Stomach (tissue), 9 donors: Measurements from ENCODE around the gene MX2. TPM values are rescaled to one million over a fixed set of nuclear protein-coding genes. Genes with fewer than 3 reads are reported as not detected.

Experiments used
- DNase-seq, 2 donors: peaks; one replicate each; pipeline versions ENCODE4 v3.0.0 to v3.0.0-alpha.2; 2013 to 2019
- H3K27ac ChIP-seq, 5 donors: fragments of 200-600 bp in 4 of 5; sonication (generic) in 4 of 5; one replicate each; pipeline ENCODE4 v1.5.1; 2013 to 2019; ENCODE audit warnings: mild to moderate bottlenecking in 1 of 5, moderate library complexity in 1 of 5
- H3K27me3 ChIP-seq, 3 donors: fragments of 200-600 bp; sonication (generic); one replicate each; pipeline ENCODE4 v1.5.1; 2017 to 2019; ENCODE audit warnings: mixed run types in 1 of 3
- H3K36me3 ChIP-seq, 4 donors: fragments of 200-600 bp; sonication (generic); 1 replicate in 3 of 4; 2 replicates in 1 of 4; pipeline ENCODE4 v1.5.1; 2016 to 2019
- H3K4me1 ChIP-seq, 4 donors: fragments of 200-600 bp; sonication (generic); one replicate each; pipeline ENCODE4 v1.5.1; 2016 to 2019
- H3K4me3 ChIP-seq, 4 donors: fragments of 200-600 bp; sonication (generic) in 3 of 4; one replicate each; pipeline ENCODE4 v1.5.1; 2016 to 2019; ENCODE audit warnings: mild to moderate bottlenecking in 1 of 4
- H3K9me3 ChIP-seq, 4 donors: fragments of 200-600 bp; sonication (generic); one replicate each; pipeline ENCODE4 v1.5.1; 2016 to 2019
- EP300 ChIP-seq: sonication (generic); formaldehyde crosslinking; IDR thresholded peaks from one replicate; pipeline ENCODE4 v1.6.1; 2017; ENCODE audit warnings: antibody characterized with exemption
- POLR2A ChIP-seq, 4 donors: fragments of 450-650 bp; IDR thresholded peaks; one replicate each; pipeline ENCODE4 v1.6.1; 2016; ENCODE audit warnings: antibody characterized with exemption in 4 of 4, control low read depth in 2 of 4, mild to moderate bottlenecking in 1 of 4, moderate library complexity in 1 of 4
- POLR2AphosphoS5 ChIP-seq, 3 donors: sonication (generic); formaldehyde crosslinking; IDR thresholded peaks; one replicate each; pipeline ENCODE4 v1.6.1; 2016; ENCODE audit warnings: antibody characterized with exemption in 3 of 3
- WGBS, 5 donors: extraction: QIAGEN DNeasy Blood & Tissue Kit in 3 of 5; methylation state at CpG; one replicate each; pipeline versions ENCODE4 v1.1.5 to v1.1.7; 2013 to 2018; 5-methylcytosine and 5-hydroxymethylcytosine counted together
- intact Hi-C: fragments of 100-400 bp; cut with DNase I; formaldehyde crosslinking; loops from one replicate; pipeline ENCODE4 v1.15.1; 2023; ENCODE audit warnings: low total_unique reads
- polyA plus RNA-seq, 3 donors: library from polyadenylated mRNA; stranded (reverse); fragments of 200-250 nt; gene quantifications; one replicate each; pipeline ENCODE4 v1.2.3, GENCODE V29; 2013
- total RNA-seq, 5 donors: library from RNA; depleted of rRNA; stranded (reverse); fragments of >200 nt; gene quantifications; one replicate each; pipeline versions ENCODE4 v1.1.0 to v1.2.3, GENCODE V29; 2014 to 2016
- TF ChIP-seq, protein P1 (sequence below), 7 experiments: fragments of 450-650 bp in 4 of 7; fragments of 200-600 bp in 3 of 7; sonication (generic) in 3 of 7; IDR thresholded peaks; one replicate each; pipeline ENCODE4 v1.5.1; 2016 to 2019; ENCODE audit warnings: antibody characterized with exemption in 7 of 7, control low read depth in 2 of 7, mild to moderate bottlenecking in 1 of 7
- donor health status: healthy with polysubstance abuse.
- donor health status: Bipolar disorder and iron deficiency.
- donor health status: healthy.

The MX2 gene
- total and polyA plus RNA-seq, 8 donors, result 5.0 to 85.8 (median 18.0) TPM

DNA sequence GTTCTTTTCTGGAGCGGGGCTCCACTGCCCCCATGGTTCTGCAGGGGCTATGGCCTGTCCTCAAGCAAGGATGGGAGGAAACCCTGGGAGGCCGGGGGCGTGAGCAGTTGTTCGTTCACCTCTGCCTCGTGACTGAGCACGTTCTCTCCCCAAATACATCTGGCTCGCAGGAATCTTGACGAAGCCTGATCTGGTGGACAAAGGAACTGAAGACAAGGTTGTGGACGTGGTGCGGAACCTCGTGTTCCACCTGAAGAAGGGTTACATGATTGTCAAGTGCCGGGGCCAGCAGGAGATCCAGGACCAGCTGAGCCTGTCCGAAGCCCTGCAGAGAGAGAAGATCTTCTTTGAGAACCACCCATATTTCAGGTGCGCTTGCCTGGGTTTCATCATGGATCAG is 79.7 kb downstream of the MX2 start:
- H3K36me3 ChIP-seq, result peaks cover 38 to 100% (median 97%) of the 10 kb centered on the region in 4 donors
- H3K27ac ChIP-seq, result no peak overlapping the region
- no peak for DNase-seq
- no peaks in the 10 kb centered on the region for H3K27me3 ChIP-seq
- H3K4me3 ChIP-seq, result no peak overlapping the region
- 91 to 96% (median 96%) methylated on average over 14 of the region's 14 CpGs for WGBS, 5 donors
- H3K9me3 ChIP-seq, result no peaks in the 10 kb centered on the region
- intact Hi-C loops, result loop anchor here (10.0 kb wide), 1 partner anchor 307 kb away; no protein-coding TSS in a partner anchor
- TF ChIP-seq EP300 (no peak), POLR2AphosphoS5 (IDR thresholded peaks at IDR 0.05) (no peak), POLR2A (IDR thresholded peaks at IDR 0.05) (no peak)
- TF ChIP-seq, protein P1, sequence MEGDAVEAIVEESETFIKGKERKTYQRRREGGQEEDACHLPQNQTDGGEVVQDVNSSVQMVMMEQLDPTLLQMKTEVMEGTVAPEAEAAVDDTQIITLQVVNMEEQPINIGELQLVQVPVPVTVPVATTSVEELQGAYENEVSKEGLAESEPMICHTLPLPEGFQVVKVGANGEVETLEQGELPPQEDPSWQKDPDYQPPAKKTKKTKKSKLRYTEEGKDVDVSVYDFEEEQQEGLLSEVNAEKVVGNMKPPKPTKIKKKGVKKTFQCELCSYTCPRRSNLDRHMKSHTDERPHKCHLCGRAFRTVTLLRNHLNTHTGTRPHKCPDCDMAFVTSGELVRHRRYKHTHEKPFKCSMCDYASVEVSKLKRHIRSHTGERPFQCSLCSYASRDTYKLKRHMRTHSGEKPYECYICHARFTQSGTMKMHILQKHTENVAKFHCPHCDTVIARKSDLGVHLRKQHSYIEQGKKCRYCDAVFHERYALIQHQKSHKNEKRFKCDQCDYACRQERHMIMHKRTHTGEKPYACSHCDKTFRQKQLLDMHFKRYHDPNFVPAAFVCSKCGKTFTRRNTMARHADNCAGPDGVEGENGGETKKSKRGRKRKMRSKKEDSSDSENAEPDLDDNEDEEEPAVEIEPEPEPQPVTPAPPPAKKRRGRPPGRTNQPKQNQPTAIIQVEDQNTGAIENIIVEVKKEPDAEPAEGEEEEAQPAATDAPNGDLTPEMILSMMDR (IDR thresholded peaks at IDR 0.05), result no peak
- H3K4me1 ChIP-seq, result no peaks in the 10 kb centered on the region

DNA sequence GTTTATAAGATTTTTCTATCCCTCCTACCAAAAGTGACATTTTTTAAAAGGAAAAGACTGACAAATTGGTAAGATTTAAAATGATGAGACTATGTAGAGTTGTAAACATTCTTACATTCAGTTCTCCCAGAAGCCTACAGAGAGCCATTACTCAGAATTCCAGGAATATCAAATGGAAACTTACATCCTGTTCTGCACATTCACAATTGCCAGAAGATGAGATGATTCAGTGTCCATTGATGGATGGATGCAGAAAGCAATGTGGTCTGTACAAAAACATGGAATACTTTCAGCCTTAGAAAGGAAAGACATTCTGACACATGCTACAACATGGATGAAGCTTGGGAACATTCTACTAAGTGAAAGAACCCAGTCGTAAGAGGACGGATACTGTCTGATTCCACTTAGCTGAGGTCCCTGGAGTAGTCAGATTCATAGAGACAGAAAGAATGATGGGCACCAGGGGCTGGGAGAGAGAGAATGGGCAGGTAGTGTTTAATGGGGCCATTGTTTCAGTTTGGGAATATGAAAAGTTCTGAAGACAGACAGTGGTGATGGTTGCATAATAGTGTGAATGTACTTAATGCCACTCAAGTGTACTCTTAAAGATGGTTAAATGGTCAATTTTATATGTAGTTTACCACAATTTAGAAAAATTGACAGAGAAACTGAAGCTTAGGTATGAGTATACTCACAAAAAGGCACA is 80.8 kb downstream of the MX2 start:
- no peak overlapping the region for H3K27ac ChIP-seq
- H3K27me3 ChIP-seq, result no peaks in the 10 kb centered on the region
- no peak for DNase-seq
- peaks cover 34 to 100% (median 97%) of the 10 kb centered on the region in 4 donors for H3K36me3 ChIP-seq
- H3K4me1 ChIP-seq, result no peaks in the 10 kb centered on the region
- intact Hi-C loops, result loop anchor here (10.0 kb wide), 1 partner anchor 308 kb away; no protein-coding TSS in a partner anchor
- H3K4me3 ChIP-seq, result no peak overlapping the region
- TF ChIP-seq EP300 (no peak), POLR2A (IDR thresholded peaks at IDR 0.05) (no peak), POLR2AphosphoS5 (IDR thresholded peaks at IDR 0.05) (no peak)
- TF ChIP-seq, protein P1 (IDR thresholded peaks at IDR 0.05), result no peak
- 86 to 97% (median 95%) methylated on average over 2 of the region's 2 CpGs for WGBS, 5 donors
- no peaks in the 10 kb centered on the region for H3K9me3 ChIP-seq

DNA sequence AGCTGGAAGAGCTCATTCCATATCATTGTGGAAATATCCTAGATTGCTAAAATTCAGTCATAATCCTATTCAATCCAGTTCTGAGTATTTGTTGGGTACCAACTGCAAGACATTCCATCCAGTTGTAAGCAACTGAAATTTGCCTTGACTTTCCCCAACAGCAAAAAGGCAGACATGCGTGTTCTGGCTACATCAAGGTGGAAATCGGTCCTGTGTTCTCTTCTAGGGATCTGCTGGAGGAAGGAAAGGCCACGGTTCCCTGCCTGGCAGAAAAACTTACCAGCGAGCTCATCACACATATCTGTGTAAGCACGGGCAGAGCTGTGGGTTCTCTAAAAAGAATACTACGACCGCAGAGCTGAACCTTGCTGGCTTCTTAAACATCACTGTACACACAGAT is 81.7 kb downstream of the MX2 start:
- 89 to 97% (median 94%) methylated on average over 7 of the region's 7 CpGs for WGBS, 5 donors
- intact Hi-C loops, result loop anchor here (10.0 kb wide), 1 partner anchor 309 kb away; no protein-coding TSS in a partner anchor
- Histone ChIP-seq H3K4me3 (no peak overlapping the region), H3K36me3 (peaks cover 27 to 100% (median 97%) of the 10 kb centered on the region in 4 donors), H3K27me3 (no peaks in the 10 kb centered on the region), H3K9me3 (no peaks in the 10 kb centered on the region), H3K4me1 (no peaks in the 10 kb centered on the region), H3K27ac (no peak overlapping the region)
- peak in 1 of 2 donors; percentile 20 for DNase-seq
- TF ChIP-seq, protein P1 (IDR thresholded peaks at IDR 0.05), result no peak
- no peak for TF ChIP-seq POLR2AphosphoS5 (IDR thresholded peaks at IDR 0.05)
- TF ChIP-seq POLR2A (IDR thresholded peaks at IDR 0.05), result no peak
- TF ChIP-seq EP300, result no peak

DNA sequence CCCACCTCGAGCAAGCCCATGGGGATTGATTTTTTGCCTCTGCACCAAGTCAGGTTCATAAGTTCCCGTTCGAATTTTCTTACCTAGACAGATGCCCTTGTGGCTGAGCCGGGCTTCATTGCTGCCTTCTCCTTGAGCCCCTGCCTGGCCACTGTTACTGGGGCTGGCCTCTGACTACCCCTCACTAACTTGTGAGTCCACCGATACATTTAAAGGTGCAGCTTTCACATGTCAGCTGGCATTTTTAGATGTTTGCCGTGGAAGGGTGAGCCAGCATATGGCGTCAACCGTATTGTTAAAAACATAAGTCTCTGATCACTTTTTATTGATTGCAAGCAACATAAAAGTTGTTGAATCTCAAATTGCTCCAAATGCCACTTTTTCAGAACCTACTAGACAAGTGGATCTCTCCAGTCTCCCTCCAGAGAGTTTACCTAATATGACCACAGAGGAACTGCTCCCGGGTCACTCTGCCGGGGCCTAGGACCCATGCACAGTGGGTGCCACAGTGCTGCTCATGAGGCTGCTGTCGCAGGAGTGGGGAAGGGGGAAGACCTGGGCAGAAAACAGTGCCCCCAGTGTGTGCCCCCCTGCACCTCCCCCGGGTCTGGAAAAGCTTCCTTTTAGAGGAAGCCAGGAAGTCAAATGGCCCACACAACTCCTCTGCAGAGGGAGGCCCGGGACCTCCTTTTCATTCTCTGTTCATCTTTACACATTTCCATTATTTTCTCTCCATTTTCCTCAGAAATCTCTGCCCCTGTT is 83.1 kb downstream of the MX2 start:
- H3K27ac ChIP-seq, result no peak overlapping the region
- H3K9me3 ChIP-seq, result no peaks in the 10 kb centered on the region
- TF ChIP-seq POLR2AphosphoS5 (IDR thresholded peaks at IDR 0.05) (no peak), POLR2A (IDR thresholded peaks at IDR 0.05) (no peak)
- TF ChIP-seq, protein P1 (IDR thresholded peaks at IDR 0.05), result no peak
- H3K36me3 ChIP-seq, result peaks cover 32 to 99% (median 98%) of the 10 kb centered on the region in 4 donors
- peak in 1 of 2 donors; percentile 5 for DNase-seq
- no peaks in the 10 kb centered on the region for H3K4me1 ChIP-seq
- intact Hi-C loops, result loop anchor here (10.0 kb wide), 1 partner anchor 310 kb away; no protein-coding TSS in a partner anchor
- no peaks in the 10 kb centered on the region for H3K27me3 ChIP-seq
- no peak overlapping the region for H3K4me3 ChIP-seq
- 89 to 93% (median 91%) methylated on average over 13 of the region's 13 CpGs for WGBS, 5 donors
